HepG2 (cell line): ENCODE results near the gene NINL. TPM values are rescaled to one million over a fixed set of nuclear protein-coding genes. Genes with fewer than 3 reads are reported as not detected.

ENCODE experiments used
- ETV5 ChIP-seq: IDR thresholded peaks from 2 replicates; pipeline ENCODE4 v1.6.1; 2018; ENCODE audit warnings: missing biosample characterization, missing genetic modification reagents, inconsistent platforms, borderline replicate concordance
- FLYWCH1 ChIP-seq: sonication (generic); formaldehyde crosslinking; IDR thresholded peaks from 2 replicates; pipeline ENCODE4 v1.8.1; 2023; ENCODE audit warnings: mild to moderate bottlenecking, missing genetic modification reagents
- GMEB2 ChIP-seq: IDR thresholded peaks from 2 replicates; pipeline ENCODE4 v1.6.1; 2016; ENCODE audit warnings: missing biosample characterization, missing genetic modification reagents, low read depth
- HBP1 ChIP-seq: IDR thresholded peaks from 2 replicates; pipeline ENCODE4 v1.6.1; 2016; ENCODE audit warnings: low read depth, control low read depth
- HOXA5 ChIP-seq: sonication (generic); formaldehyde crosslinking; IDR thresholded peaks from 2 replicates; pipeline ENCODE4 v1.4.0; 2020; ENCODE audit warnings: missing genetic modification reagents
- MYC ChIP-seq: sonication (generic); formaldehyde crosslinking; IDR thresholded peaks from 2 replicates; pipeline ENCODE4 v1.9.0; 2021; ENCODE audit warnings: missing genetic modification reagents, borderline replicate concordance
- PBX3 ChIP-seq: sonication (generic); formaldehyde crosslinking; IDR thresholded peaks from 2 replicates; pipeline ENCODE4 v1.8.1; 2023; ENCODE audit warnings: missing genetic modification reagents, inconsistent platforms, borderline replicate concordance
- PCBP2 ChIP-seq: fragments of 200-400 bp; formaldehyde crosslinking; optimal IDR thresholded peaks from 2 replicates; pipeline ENCODE3; 2018; ENCODE audit warnings: low read length, low read depth; ENCODE audit not compliant: poor library complexity, severe bottlenecking
- POGZ ChIP-seq: sonication (generic); formaldehyde crosslinking; IDR thresholded peaks from 2 replicates; pipeline ENCODE4 v1.4.0; 2020; ENCODE audit warnings: mild to moderate bottlenecking, missing genetic modification reagents
- PREB ChIP-seq: sonication (generic); formaldehyde crosslinking; IDR thresholded peaks from 2 replicates; pipeline ENCODE4 v1.4.0; 2020; ENCODE audit warnings: missing genetic modification reagents
- REXO4 ChIP-seq: sonication (generic); formaldehyde crosslinking; IDR thresholded peaks from 2 replicates; pipeline ENCODE4 v1.8.0; 2022; ENCODE audit warnings: missing genetic modification reagents, mild to moderate bottlenecking, borderline replicate concordance
- SAP130 ChIP-seq: IDR thresholded peaks from 2 replicates; pipeline ENCODE4 v1.6.1; 2016; ENCODE audit warnings: low read depth
- SCMH1 ChIP-seq: sonication (generic); formaldehyde crosslinking; IDR thresholded peaks from 2 replicates; pipeline ENCODE4 v1.9.0; 2021; ENCODE audit warnings: missing genetic modification reagents, mild to moderate bottlenecking, borderline replicate concordance
- TFDP2 ChIP-seq: sonication (generic); formaldehyde crosslinking; IDR thresholded peaks from 2 replicates; pipeline ENCODE4 v1.4.0; 2020; ENCODE audit warnings: missing genetic modification reagents
- TGIF2 ChIP-seq: IDR thresholded peaks from 2 replicates; pipeline ENCODE4 v1.6.1; 2016; ENCODE audit warnings: control low read depth, missing compliant biosample characterization
- XRCC5 ChIP-seq: fragments of 200-400 bp; formaldehyde crosslinking; optimal IDR thresholded peaks from 2 replicates; pipeline ENCODE3; 2017; ENCODE audit warnings: mild to moderate bottlenecking, low read length
- ZBTB25 ChIP-seq: IDR thresholded peaks from 2 replicates; pipeline ENCODE4 v1.6.1; 2018; ENCODE audit warnings: missing genetic modification reagents
- ZFY ChIP-seq: sonication (generic); formaldehyde crosslinking; IDR thresholded peaks from 2 replicates; pipeline ENCODE4 v1.4.0; 2020; ENCODE audit warnings: missing genetic modification reagents
- ZNF263 ChIP-seq: sonication (generic); formaldehyde crosslinking; IDR thresholded peaks from 2 replicates; pipeline ENCODE4 v1.4.0; 2020; ENCODE audit warnings: missing genetic modification reagents
- ZNF350 ChIP-seq: sonication (generic); formaldehyde crosslinking; IDR thresholded peaks from 2 replicates; pipeline ENCODE4 v1.4.0; 2020; ENCODE audit warnings: mild to moderate bottlenecking, low read depth, missing genetic modification reagents, borderline replicate concordance
- ZNF430 ChIP-seq: sonication (generic); formaldehyde crosslinking; IDR thresholded peaks from 2 replicates; pipeline ENCODE4 v1.9.0; 2021; ENCODE audit warnings: mild to moderate bottlenecking, missing genetic modification reagents
- ZNF431 ChIP-seq: sonication (generic); formaldehyde crosslinking; IDR thresholded peaks from 2 replicates; pipeline ENCODE4 v1.9.0; 2022; ENCODE audit warnings: missing genetic modification reagents, low read depth, mild to moderate bottlenecking, borderline replicate concordance
- ZNF780A ChIP-seq: sonication (generic); formaldehyde crosslinking; IDR thresholded peaks from 2 replicates; pipeline ENCODE4 v1.8.0; 2022; ENCODE audit warnings: mild to moderate bottlenecking, missing genetic modification reagents, moderate library complexity
- polyA plus RNA-seq, 8 experiments: library from polyadenylated mRNA; depleted of rRNA in 3 of 8; stranded (reverse) in 7 of 8; unstranded in 1 of 8; fragments of >200 nt; fragmentation: Illumina TruSeq in 4 of 8; extraction: Trizol in 4 of 8; gene quantifications; 2 replicates each; pipeline versions ENCODE4 v1.2.1 to v1.2.3, GENCODE V29; 2011 to 2016; ENCODE audit warnings: low read depth in 4 of 8, missing spikeins in 1 of 8, mixed read lengths in 1 of 8; ENCODE audit not compliant: insufficient read depth in 1 of 8
- total RNA-seq, 5 experiments: library from RNA; depleted of rRNA; stranded (reverse); fragments of >200 nt; fragmentation: Illumina TruSeq; extraction: Trizol; gene quantifications; 2 replicates each; pipeline ENCODE4 v1.2.3, GENCODE V29; 2016; ENCODE audit warnings: low read depth in 1 of 5

The NINL gene
- total and polyA plus RNA-seq, 2 of the 13 experiments (the other 11 are each of a cell fraction or from before 2014, with no cell fraction given), result 32.3 to 34.3 TPM

GRCh38 chr20:25579081-25579770, 6.1 kb downstream of the NINL start (continued):
- TF ChIP-seq TFDP2 (CRISPR knock-in tag) (0 out of 2 replicates have a peak, but pooled peaks have one; percentile 28), ZNF431 (CRISPR knock-in tag) (no peak), ZNF780A (CRISPR knock-in tag) (no peak), ZNF263 (CRISPR knock-in tag) (peak; percentile 69), GMEB2 (no peak), PBX3 (CRISPR knock-in tag) (no peak), HOXA5 (CRISPR knock-in tag) (no peak), SCMH1 (CRISPR knock-in tag) (no peak), ZNF430 (CRISPR knock-in tag) (0 out of 2 replicates have a peak, but pooled peaks have one; percentile 38), HBP1 (CRISPR knock-in tag) (no peak), TGIF2 (CRISPR knock-in tag) (no peak), PCBP2 (no peak), MYC (CRISPR knock-in tag) (peak; percentile 24; the same call in 1 of the 2 replicates), ETV5 (no peak), ZNF350 (CRISPR knock-in tag) (no peak), FLYWCH1 (no peak), POGZ (CRISPR knock-in tag) (peak; percentile 76; the same call in 1 of the 2 replicates), PREB (CRISPR knock-in tag) (no peak), REXO4 (CRISPR knock-in tag) (no peak), ZFY (no peak), XRCC5 (no peak), SAP130 (peak; percentile 63; the same call in 1 of the 2 replicates), ZBTB25 (no peak)
